ENCODE results near the gene SHF. TPM values are rescaled to one million over a fixed set of nuclear protein-coding genes. Genes with fewer than 3 reads are reported as not detected.

Gene SHF
- total and polyA plus RNA-seq, 2 of the 8 experiments (the other 6 are each of a cell fraction or from before 2014, with no cell fraction given), result 13.1 to 26.7 TPM

- FAIRE-seq (no peak), DNase-seq (ENCODE audit: low read depth in 1 of 2, low spot score in 2 of 2) (no peak)
- no peaks in the 10 kb centered on the region for H3K79me1 ChIP-seq (ENCODE audit: low read depth, low read length)
- no peak overlapping the region for H3K4me3 ChIP-seq (ENCODE audit: extremely low read depth in 1 of 4, insufficient read depth in 2 of 4, low read depth in 3 of 4, low read length in 4 of 4)
- H2BK20ac ChIP-seq (ENCODE audit: low read length), result no peak overlapping the region
- H3K27ac ChIP-seq (ENCODE audit: low read depth, low read length), result no peak overlapping the region
- no peaks in the 10 kb centered on the region for H3K79me2 ChIP-seq (ENCODE audit: control insufficient read depth in 1 of 2, insufficient read depth in 2 of 2, low read length in 2 of 2)
- no peak overlapping the region for H3K9ac ChIP-seq (replicated peaks in 1 of 4; ENCODE audit: extremely low read depth in 1 of 4, low read depth in 3 of 4, low read length in 3 of 4)
- no peaks in the 10 kb centered on the region for H3K23me2 ChIP-seq (ENCODE audit: low read depth, low read length)
- H3K9me3 ChIP-seq (ENCODE audit: insufficient read depth in 2 of 2, low read depth in 1 of 2, low read length in 1 of 2), result no peaks in the 10 kb centered on the region
- CTCF ChIA-PET (ENCODE audit: partially characterized antibody), result interaction anchor here (0.8 to 6.0 kb wide), 9 partner anchors 8 to 88 kb away, joined by 3 to 57 read pairs (median 5); partner anchors contain the start of genes DUOX2 and DUOXA2
- no peak overlapping the region for H4K5ac ChIP-seq (ENCODE audit: insufficient read length, low read depth, low read length)
- 95% methylated on average over 7 of the region's 7 CpGs; no CpG with 5 or more reads in 1 of the 2 experiments for WGBS, 2 experiments (ENCODE audit: extremely low coverage in 1 of 2, insufficient coverage in 1 of 2, insufficient read length in 1 of 2, insufficient replicate concordance in 2 of 2, low coverage in 1 of 2, low lambda C conversion rate in 2 of 2, missing lambda C conversion rate in 1 of 2)
- no peak overlapping the region for H2BK15ac ChIP-seq (ENCODE audit: low read length)
- H4K20me1 ChIP-seq (replicated peaks in 1 of 2; ENCODE audit: control insufficient read depth in 1 of 2, insufficient read depth in 2 of 2, low read length in 2 of 2), result no peaks in the 10 kb centered on the region
- no peak overlapping the region for H3K14ac ChIP-seq (ENCODE audit: insufficient read length)
- no peak overlapping the region for H2AK5ac ChIP-seq (ENCODE audit: low read depth, low read length)
- H3K23ac ChIP-seq (ENCODE audit: insufficient read length), result no peak overlapping the region
- no peak overlapping the region for H3K4me2 ChIP-seq (ENCODE audit: insufficient read depth in 1 of 2, low read depth in 2 of 2, low read length in 2 of 2)
- no peak overlapping the region for H4K8ac ChIP-seq (ENCODE audit: extremely low read depth, insufficient read depth, low read length)
- H3K56ac ChIP-seq (replicated peaks; ENCODE audit: insufficient read length, low read depth, low read length), result no peak overlapping the region
- POLR2A ChIA-PET (ENCODE audit: partially characterized antibody), result interaction anchor here (1.2 kb wide), 1 partner anchor 13 kb away, joined by 3 read pairs; no protein-coding TSS in a partner anchor
- no peaks in the 10 kb centered on the region for H3K36me3 ChIP-seq (ENCODE audit: control insufficient read depth in 2 of 4, insufficient read depth in 4 of 4, low read length in 3 of 4)
- H2BK12ac ChIP-seq (ENCODE audit: low read depth, low read length), result no peak overlapping the region
- H2BK120ac ChIP-seq (replicated peaks; ENCODE audit: low read depth, low read length), result no peak overlapping the region
- H3K18ac ChIP-seq (ENCODE audit: extremely low read depth, low read length), result no peak overlapping the region
- H3K4ac ChIP-seq (replicated peaks; ENCODE audit: insufficient read length, low read depth, low read length), result no peak overlapping the region
- H4K91ac ChIP-seq (replicated peaks; ENCODE audit: insufficient read length, low read length), result no peak overlapping the region
- H3K4me1 ChIP-seq (replicated peaks in 1 of 4; ENCODE audit: control insufficient read depth in 3 of 4, insufficient read depth in 4 of 4, low read length in 3 of 4), result peaks cover 0 to 2% (median 0%) of the 10 kb centered on the region in 4 experiments; a peak in 1 of 7 replicates
- no peak overlapping the region for H2AFZ ChIP-seq (ENCODE audit: low read length)
- no peak overlapping the region for H2BK5ac ChIP-seq (ENCODE audit: low read depth, low read length)
- peaks cover 9 to 44% (median 25%) of the 10 kb centered on the region in 4 experiments for H3K27me3 ChIP-seq (replicated peaks in 1 of 4; ENCODE audit: control insufficient read depth in 3 of 4, extremely low read depth in 1 of 4, insufficient read depth in 3 of 4, low read length in 3 of 4)
- TF ChIP-seq BCL11A (IDR thresholded peaks at IDR 0.05; ENCODE audit: low read depth in 2 of 2, low read length in 2 of 2) (no peak), ZNF274 (IDR thresholded peaks at IDR 0.05; ENCODE audit: borderline replicate concordance, extremely low read depth, low read length) (no peak), HDAC2 (IDR thresholded peaks at IDR 0.05; ENCODE audit: borderline replicate concordance in 1 of 2, low read depth in 2 of 2, low read length in 2 of 2) (no peak), RAD21 (IDR thresholded peaks at IDR 0.05 in 1 of 2, conservative IDR thresholded peaks at IDR 0.05 in 1 of 2; ENCODE audit: low read depth in 2 of 2, low read length in 2 of 2) (no peak), TAF1 (IDR thresholded peaks at IDR 0.05; ENCODE audit: low read depth, low read length) (no peak), FOSL1 (IDR thresholded peaks at IDR 0.05; ENCODE audit: insufficient read depth, low read depth, low read length) (no peak), SAP30 (IDR thresholded peaks at IDR 0.05; ENCODE audit: insufficient read depth, insufficient replicate concordance, low read length) (no peak), ATF2 (IDR thresholded peaks at IDR 0.05; ENCODE audit: low read length) (no peak), TCF12 (IDR thresholded peaks at IDR 0.05; ENCODE audit: low read depth, low read length) (no peak), TAF7 (optimal IDR thresholded peaks at IDR 0.05; ENCODE audit: borderline replicate concordance, low read depth, low read length) (no peak), SP1 (IDR thresholded peaks at IDR 0.05; ENCODE audit: low read depth, low read length) (no peak), GTF2F1 (IDR thresholded peaks at IDR 0.05; ENCODE audit: borderline replicate concordance, low read depth, low read length) (no peak)
These were observed 65.0 kb downstream of the SHF start for GRCh38 chr15:45122719-45123118.
